ENCODE measurements around the gene PACSIN2.
A peak's percentile ranks its signal among the peaks of the same experiment; 100 is the strongest.
"Not testable (repeated sequence)": the region's sequence is repeated elsewhere in the genome, so short reads cannot be mapped to it uniquely, and the experiment has no call there.

The PACSIN2 gene

GRCh38 chr22:42983470-42983869 is 31.5 kb downstream of the PACSIN2 start:
- DNase-seq, result no peak
- H3K4me3 ChIP-seq (ENCODE audit: insufficient read depth, low read depth, low read length, poor library complexity, severe bottlenecking), result no peak overlapping the region
- no peaks in the 10 kb centered on the region for H3K27me3 ChIP-seq (replicated peaks; ENCODE audit: control insufficient read depth, insufficient read depth, low read length, poor library complexity, severe bottlenecking)
- H3K9me3 ChIP-seq (ENCODE audit: control insufficient read depth, low read length), result no peaks in the 10 kb centered on the region
- peaks cover 3% of the 10 kb centered on the region for H3K36me3 ChIP-seq (ENCODE audit: control insufficient read depth, insufficient read depth, low read length)
- H3K27ac ChIP-seq (ENCODE audit: insufficient read depth, low read length, poor library complexity, severe bottlenecking), result no peak overlapping the region
- no peaks in the 10 kb centered on the region for H3K4me1 ChIP-seq (ENCODE audit: control insufficient read depth, insufficient read depth, low read length, poor library complexity, severe bottlenecking)

- H3K4me3 ChIP-seq (ENCODE audit: insufficient read depth, low read depth, low read length, poor library complexity, severe bottlenecking), result no peak overlapping the region
- H3K27me3 ChIP-seq (replicated peaks; ENCODE audit: control insufficient read depth, insufficient read depth, low read length, poor library complexity, severe bottlenecking), result no peaks in the 10 kb centered on the region
- no peak overlapping the region for H3K27ac ChIP-seq (ENCODE audit: insufficient read depth, low read length, poor library complexity, severe bottlenecking)
- no peaks in the 10 kb centered on the region for H3K9me3 ChIP-seq (ENCODE audit: control insufficient read depth, low read length)
- no peaks in the 10 kb centered on the region for H3K36me3 ChIP-seq (ENCODE audit: control insufficient read depth, insufficient read depth, low read length)
- DNase-seq, result no peak
- H3K4me1 ChIP-seq (ENCODE audit: control insufficient read depth, insufficient read depth, low read length, poor library complexity, severe bottlenecking), result no peaks in the 10 kb centered on the region
Observed at GRCh38 chr22:42979606-42980005, 35.3 kb downstream of the PACSIN2 start.

- Histone ChIP-seq H3K4me3 (ENCODE audit: insufficient read depth, low read depth, low read length, poor library complexity, severe bottlenecking) (no peak overlapping the region), H3K9me3 (ENCODE audit: control insufficient read depth, low read length) (no peaks in the 10 kb centered on the region), H3K36me3 (ENCODE audit: control insufficient read depth, insufficient read depth, low read length) (no peaks in the 10 kb centered on the region), H3K27ac (ENCODE audit: insufficient read depth, low read length, poor library complexity, severe bottlenecking) (no peak overlapping the region), H3K27me3 (replicated peaks; ENCODE audit: control insufficient read depth, insufficient read depth, low read length, poor library complexity, severe bottlenecking) (no peaks in the 10 kb centered on the region), H3K4me1 (ENCODE audit: control insufficient read depth, insufficient read depth, low read length, poor library complexity, severe bottlenecking) (no peaks in the 10 kb centered on the region)
- DNase-seq, result no peak
Observed at GRCh38 chr22:42978453-42979103, 36.4 kb downstream of the PACSIN2 start.

- H3K9me3 ChIP-seq (ENCODE audit: control insufficient read depth, low read length), result no peaks in the 10 kb centered on the region
- no peak for DNase-seq
- no peak overlapping the region for H3K27ac ChIP-seq (ENCODE audit: insufficient read depth, low read length, poor library complexity, severe bottlenecking)
- H3K4me1 ChIP-seq (ENCODE audit: control insufficient read depth, insufficient read depth, low read length, poor library complexity, severe bottlenecking), result no peaks in the 10 kb centered on the region
- no peaks in the 10 kb centered on the region for H3K36me3 ChIP-seq (ENCODE audit: control insufficient read depth, insufficient read depth, low read length)
- H3K4me3 ChIP-seq (ENCODE audit: insufficient read depth, low read depth, low read length, poor library complexity, severe bottlenecking), result no peak overlapping the region
- H3K27me3 ChIP-seq (replicated peaks; ENCODE audit: control insufficient read depth, insufficient read depth, low read length, poor library complexity, severe bottlenecking), result no peaks in the 10 kb centered on the region
Observed at GRCh38 chr22:42977569-42977968, 37.4 kb downstream of the PACSIN2 start.

GRCh38 chr22:42976217-42976933 is 38.6 kb downstream of the PACSIN2 start:
- Histone ChIP-seq H3K4me3 (ENCODE audit: insufficient read depth, low read depth, low read length, poor library complexity, severe bottlenecking) (no peak overlapping the region), H3K36me3 (ENCODE audit: control insufficient read depth, insufficient read depth, low read length) (no peaks in the 10 kb centered on the region), H3K4me1 (ENCODE audit: control insufficient read depth, insufficient read depth, low read length, poor library complexity, severe bottlenecking) (no peaks in the 10 kb centered on the region), H3K9me3 (ENCODE audit: control insufficient read depth, low read length) (no peaks in the 10 kb centered on the region), H3K27ac (ENCODE audit: insufficient read depth, low read length, poor library complexity, severe bottlenecking) (peak overlapping the region; percentile 7), H3K27me3 (replicated peaks; ENCODE audit: control insufficient read depth, insufficient read depth, low read length, poor library complexity, severe bottlenecking) (no peaks in the 10 kb centered on the region)
- no peak for DNase-seq

GRCh38 chr22:42974223-42974622 is 40.7 kb downstream of the PACSIN2 start:
- H3K27ac ChIP-seq (ENCODE audit: insufficient read depth, low read length, poor library complexity, severe bottlenecking), result no peak overlapping the region

GRCh38 chr22:42973536-42973881 is 41.4 kb downstream of the PACSIN2 start:
- Histone ChIP-seq H3K9me3 (ENCODE audit: control insufficient read depth, low read length) (no peaks in the 10 kb centered on the region), H3K27me3 (replicated peaks; ENCODE audit: control insufficient read depth, insufficient read depth, low read length, poor library complexity, severe bottlenecking) (no peaks in the 10 kb centered on the region), H3K4me3 (ENCODE audit: insufficient read depth, low read depth, low read length, poor library complexity, severe bottlenecking) (no peak overlapping the region), H3K36me3 (ENCODE audit: control insufficient read depth, insufficient read depth, low read length) (no peaks in the 10 kb centered on the region), H3K27ac (ENCODE audit: insufficient read depth, low read length, poor library complexity, severe bottlenecking) (no peak overlapping the region), H3K4me1 (ENCODE audit: control insufficient read depth, insufficient read depth, low read length, poor library complexity, severe bottlenecking) (no peaks in the 10 kb centered on the region)
- no peak for DNase-seq

More at GRCh38 chr22:42974223-42974622, 40.7 kb downstream of the PACSIN2 start:
- H3K27me3 ChIP-seq (replicated peaks; ENCODE audit: control insufficient read depth, insufficient read depth, low read length, poor library complexity, severe bottlenecking), result no peaks in the 10 kb centered on the region
- H3K9me3 ChIP-seq (ENCODE audit: control insufficient read depth, low read length), result no peaks in the 10 kb centered on the region
- H3K4me1 ChIP-seq (ENCODE audit: control insufficient read depth, insufficient read depth, low read length, poor library complexity, severe bottlenecking), result no peaks in the 10 kb centered on the region
- no peak for DNase-seq
- H3K36me3 ChIP-seq (ENCODE audit: control insufficient read depth, insufficient read depth, low read length), result no peaks in the 10 kb centered on the region
- no peak overlapping the region for H3K4me3 ChIP-seq (ENCODE audit: insufficient read depth, low read depth, low read length, poor library complexity, severe bottlenecking)

GRCh38 chr22:42972649-42973535 is 42.1 kb downstream of the PACSIN2 start:
- Histone ChIP-seq H3K9me3 (ENCODE audit: control insufficient read depth, low read length) (no peaks in the 10 kb centered on the region), H3K27ac (ENCODE audit: insufficient read depth, low read length, poor library complexity, severe bottlenecking) (no peak overlapping the region), H3K36me3 (ENCODE audit: control insufficient read depth, insufficient read depth, low read length) (no peaks in the 10 kb centered on the region), H3K27me3 (replicated peaks; ENCODE audit: control insufficient read depth, insufficient read depth, low read length, poor library complexity, severe bottlenecking) (no peaks in the 10 kb centered on the region), H3K4me3 (ENCODE audit: insufficient read depth, low read depth, low read length, poor library complexity, severe bottlenecking) (no peak overlapping the region), H3K4me1 (ENCODE audit: control insufficient read depth, insufficient read depth, low read length, poor library complexity, severe bottlenecking) (no peaks in the 10 kb centered on the region)
- DNase-seq, result no peak

- not testable (repeated sequence) for H3K4me3 ChIP-seq (ENCODE audit: insufficient read depth, low read depth, low read length, poor library complexity, severe bottlenecking); H3K27ac ChIP-seq (ENCODE audit: insufficient read depth, low read length, poor library complexity, severe bottlenecking); H3K27me3 ChIP-seq (replicated peaks; ENCODE audit: control insufficient read depth, insufficient read depth, low read length, poor library complexity, severe bottlenecking); H3K4me1 ChIP-seq (ENCODE audit: control insufficient read depth, insufficient read depth, low read length, poor library complexity, severe bottlenecking); DNase-seq; H3K36me3 ChIP-seq (ENCODE audit: control insufficient read depth, insufficient read depth, low read length); H3K9me3 ChIP-seq (ENCODE audit: control insufficient read depth, low read length)
Observed at GRCh38 chr22:42971473-42971860, 43.5 kb downstream of the PACSIN2 start.

- Histone ChIP-seq H3K27ac (ENCODE audit: insufficient read depth, low read length, poor library complexity, severe bottlenecking) (no peak overlapping the region), H3K4me1 (ENCODE audit: control insufficient read depth, insufficient read depth, low read length, poor library complexity, severe bottlenecking) (peaks cover 5% of the 10 kb centered on the region), H3K9me3 (ENCODE audit: control insufficient read depth, low read length) (no peaks in the 10 kb centered on the region)
Observed at GRCh38 chr22:42970029-42970428, 44.9 kb downstream of the PACSIN2 start.

More at GRCh38 chr22:42970029-42970428, 44.9 kb downstream of the PACSIN2 start:
- no peak for DNase-seq
- Histone ChIP-seq H3K4me3 (ENCODE audit: insufficient read depth, low read depth, low read length, poor library complexity, severe bottlenecking) (no peak overlapping the region), H3K27me3 (replicated peaks; ENCODE audit: control insufficient read depth, insufficient read depth, low read length, poor library complexity, severe bottlenecking) (no peaks in the 10 kb centered on the region), H3K36me3 (ENCODE audit: control insufficient read depth, insufficient read depth, low read length) (no peaks in the 10 kb centered on the region)

All from effector memory CD4-positive, alpha-beta T cell (primary cell).